Midbrain (tissue), 1 donor: ENCODE data around the gene EIF4E2.
A peak's percentile ranks its signal among the peaks of the same experiment; 100 is the strongest.

Experiments used
- DNase-seq: peaks from one replicate; lab custom pipeline; 2025; lab: John Stamatoyannopoulos, UW

Gene EIF4E2

GRCh38 chr2:232550354-232551249, at the start of gene EIF4E2, which contains the start of gene TIGD1:
Gene EIF4E2, plus strand, starts transcription at chr2:232550689. Its CDS starts 36 bp downstream, at chr2:232550725.
Gene TIGD1, minus strand, starts transcription at chr2:232550557. Its CDS starts 675 bp downstream, at chr2:232549882.
- DNase-seq = peak; percentile 96

GRCh38 chr2:232501331-232501771, 49.1 kb upstream of the EIF4E2 start:
- no peak for DNase-seq

- no peak for DNase-seq
These were observed 48.6 kb upstream of the EIF4E2 start for GRCh38 chr2:232501794-232502390.

GRCh38 chr2:232502511-232502910, 48.0 kb upstream of the EIF4E2 start:
- no peak for DNase-seq

GRCh38 chr2:232502911-232503808, 47.3 kb upstream of the EIF4E2 start:
- DNase-seq = no peak

- no peak for DNase-seq
These were observed 46.6 kb upstream of the EIF4E2 start for GRCh38 chr2:232503809-232504323.

GRCh38 chr2:232504438-232504837, 46.1 kb upstream of the EIF4E2 start:
- no peak for DNase-seq

- no peak for DNase-seq
These were observed 44.6 kb upstream of the EIF4E2 start for GRCh38 chr2:232505856-232506255.

GRCh38 chr2:232506709-232507108, 43.8 kb upstream of the EIF4E2 start:
- DNase-seq = no peak

GRCh38 chr2:232508251-232508650, 42.2 kb upstream of the EIF4E2 start:
- DNase-seq = no peak

GRCh38 chr2:232511336-232511890, 39.1 kb upstream of the EIF4E2 start:
- no peak for DNase-seq

GRCh38 chr2:232512602-232513001, 37.9 kb upstream of the EIF4E2 start:
- DNase-seq = no peak

- no peak for DNase-seq
These were observed 37.1 kb upstream of the EIF4E2 start for GRCh38 chr2:232513353-232513752.

- no peak for DNase-seq
These were observed 34.9 kb upstream of the EIF4E2 start for GRCh38 chr2:232515639-232516038.

- no peak for DNase-seq
These were observed 33.9 kb upstream of the EIF4E2 start for GRCh38 chr2:232516551-232516950.

- DNase-seq = no peak
These were observed 31.6 kb upstream of the EIF4E2 start for GRCh38 chr2:232518844-232519243.

- no peak for DNase-seq
These were observed 30.7 kb upstream of the EIF4E2 start, which contains the start of gene PRSS56 for GRCh38 chr2:232519581-232520438. Gene PRSS56, plus strand, starts transcription at chr2:232520388. Its CDS starts 211 bp downstream, at chr2:232520599.

GRCh38 chr2:232520489-232520888, 30.0 kb upstream of the EIF4E2 start:
- DNase-seq = no peak

GRCh38 chr2:232521098-232521497, 29.4 kb upstream of the EIF4E2 start:
- no peak for DNase-seq

- peak; percentile 47 for DNase-seq
These were observed 28.4 kb upstream of the EIF4E2 start for GRCh38 chr2:232521959-232522622.
